ENCODE data around the gene NEK1.
A peak's percentile ranks its signal among the peaks of the same experiment; 100 is the strongest.
"Not testable (repeated sequence)": the region's sequence is repeated elsewhere in the genome, so short reads cannot be mapped to it uniquely, and the experiment has no call there.

NEK1 gene

GRCh38 chr4:169626331-169627282 is 14.2 kb upstream of the NEK1 start:
- no peak for DNase-seq

DNA sequence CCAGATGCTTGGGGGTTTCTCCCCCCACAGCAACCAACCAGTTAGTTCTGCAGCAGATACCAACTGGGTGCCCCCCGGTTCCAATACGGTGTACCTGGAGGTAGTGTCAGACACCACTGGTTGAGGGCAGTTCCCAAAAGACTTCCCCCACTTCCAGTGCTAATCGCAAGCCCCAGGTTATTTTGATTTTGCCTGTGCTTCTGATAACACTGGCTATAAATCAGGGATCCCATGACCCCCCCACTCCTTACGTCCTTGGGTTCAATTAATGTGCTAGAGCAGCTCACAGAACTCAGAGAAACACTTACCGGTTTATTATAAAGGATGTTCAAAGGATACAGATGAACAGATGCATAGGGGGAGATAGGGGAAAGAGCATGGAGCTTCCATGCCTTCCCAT is 13.5 kb upstream of the NEK1 start:
- DNase-seq, result no peak

GRCh38 chr4:169624012-169624411 is 11.6 kb upstream of the NEK1 start:
- not testable (repeated sequence) for DNase-seq

- DNase-seq, result no peak
Observed at GRCh38 chr4:169622566-169622965, 10.2 kb upstream of the NEK1 start.

DNA sequence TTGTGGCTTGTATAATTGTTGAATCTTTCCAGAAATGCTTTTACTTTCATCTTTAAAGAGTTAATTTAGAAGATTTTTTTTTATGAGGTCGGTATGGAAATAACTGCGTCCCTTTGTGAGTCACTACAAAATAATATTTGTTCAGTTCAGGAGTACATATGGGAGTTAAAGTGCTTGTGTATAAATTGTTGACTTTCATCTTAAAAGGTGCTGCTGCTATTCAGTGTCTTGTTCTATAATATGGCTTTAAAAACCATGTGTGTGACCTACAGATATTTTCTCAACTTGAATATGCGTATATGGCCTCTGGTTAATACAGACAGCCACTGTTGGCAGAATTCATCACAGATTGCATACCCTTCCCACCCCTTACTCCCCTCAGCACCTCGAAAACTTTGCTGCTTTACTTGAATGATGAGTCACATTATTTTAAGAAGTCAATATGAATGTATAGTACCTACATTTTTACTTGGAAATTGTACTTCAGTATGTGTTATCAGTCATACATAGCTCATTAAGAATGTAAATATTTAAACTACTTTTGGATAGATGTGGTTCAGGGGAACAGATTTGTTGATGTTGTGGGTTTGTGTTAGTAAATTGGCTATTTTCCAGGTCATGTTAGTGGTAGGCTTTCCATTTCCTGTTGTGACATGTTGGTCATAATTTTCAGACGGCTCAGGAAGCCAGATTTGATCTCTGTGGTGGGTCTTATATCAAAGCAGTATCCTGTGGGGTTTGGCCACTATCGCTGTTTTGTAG is 9.5 kb upstream of the NEK1 start:
- DNase-seq, result peak; percentile 12

DNA sequence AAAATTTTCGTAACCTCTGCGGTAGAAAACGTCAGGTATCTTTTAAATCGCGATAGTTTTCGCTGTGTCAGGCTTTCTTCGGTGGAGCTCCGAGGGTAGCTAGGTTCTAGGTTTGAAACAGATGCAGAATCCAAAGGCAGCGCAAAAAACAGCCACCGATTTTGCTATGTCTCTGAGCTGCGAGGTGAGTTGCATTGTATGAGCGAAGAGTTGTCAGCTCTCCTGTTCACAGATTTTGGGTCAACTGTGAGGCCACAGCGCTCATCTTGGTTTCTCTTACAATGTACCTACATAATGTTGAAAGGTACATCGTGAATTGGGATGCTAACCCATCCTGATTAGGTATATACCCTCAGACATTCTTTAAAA is 8.5 kb upstream of the NEK1 start:
- peak; percentile 20 for DNase-seq

DNA sequence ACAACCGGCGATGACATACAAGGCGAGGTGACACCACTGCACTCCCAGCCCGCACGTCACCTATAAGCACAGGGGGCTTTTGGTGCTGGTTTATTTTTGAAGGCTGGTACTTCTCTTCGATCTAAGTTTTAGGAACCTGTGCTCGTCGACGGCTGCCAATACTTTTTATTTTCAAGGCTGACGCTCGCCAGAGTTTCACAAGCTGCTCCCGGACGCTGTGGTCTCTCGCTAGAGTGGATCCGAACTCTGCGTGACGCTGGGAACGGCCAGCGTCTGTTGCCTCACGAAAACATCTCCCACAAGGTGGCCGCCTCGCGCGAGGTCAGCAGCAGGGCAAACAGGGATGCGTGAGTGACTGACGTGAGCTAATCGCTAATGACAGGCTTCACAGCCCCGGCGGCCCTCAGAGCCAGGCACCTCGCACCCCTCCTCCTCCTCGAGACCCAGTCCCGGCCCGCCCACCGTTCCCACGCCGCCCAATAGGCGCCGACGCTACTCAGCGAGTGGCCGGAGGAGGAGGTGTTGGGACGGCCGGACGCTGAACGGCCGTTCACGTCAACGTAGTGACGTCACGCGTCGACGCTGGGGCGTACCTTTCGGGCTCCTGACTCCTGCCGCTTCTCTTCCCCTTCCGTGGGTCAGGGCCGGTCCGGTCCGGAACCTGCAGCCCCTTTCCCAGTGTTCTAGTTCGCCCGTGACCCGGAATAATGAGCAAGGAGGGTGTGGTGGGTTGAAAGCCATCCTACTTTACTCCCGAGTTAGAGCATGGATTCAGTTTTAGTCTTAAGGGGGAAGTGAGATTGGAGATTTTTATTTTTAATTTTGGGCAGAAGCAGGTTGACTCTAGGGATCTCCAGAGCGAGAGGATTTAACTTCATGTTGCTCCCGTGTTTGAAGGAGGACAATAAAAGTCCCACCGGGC is 7.8 kb upstream of the NEK1 start, which contains the start of gene CLCN3:
Gene CLCN3 (plus strand): TSS at position 621 of the 922 bp plus-strand sequence. CDS start 15,351 bp downstream, outside the sequence.
- DNase-seq, result peak; percentile 96

DNA sequence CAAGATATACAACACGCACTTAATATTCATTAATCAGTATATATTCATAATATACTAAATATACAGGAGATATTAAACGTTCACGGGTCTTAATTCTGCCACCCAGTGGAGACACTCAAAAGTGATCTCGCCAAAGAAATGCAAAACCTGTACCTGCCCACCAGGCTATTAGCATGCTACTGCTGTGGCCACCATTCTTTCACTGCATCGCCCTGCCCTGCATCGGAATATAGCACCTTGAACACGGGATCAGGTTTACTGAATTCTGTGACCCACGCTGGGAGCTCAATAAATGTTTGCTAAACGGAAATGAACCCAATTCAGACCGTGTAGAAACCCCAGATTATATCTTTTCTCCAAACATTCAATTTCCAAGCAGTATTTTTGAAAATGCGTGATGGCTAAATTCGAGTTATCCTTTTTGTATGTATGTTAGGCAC is 7.2 kb upstream of the NEK1 start:
- DNase-seq, result peak; percentile 52

DNA sequence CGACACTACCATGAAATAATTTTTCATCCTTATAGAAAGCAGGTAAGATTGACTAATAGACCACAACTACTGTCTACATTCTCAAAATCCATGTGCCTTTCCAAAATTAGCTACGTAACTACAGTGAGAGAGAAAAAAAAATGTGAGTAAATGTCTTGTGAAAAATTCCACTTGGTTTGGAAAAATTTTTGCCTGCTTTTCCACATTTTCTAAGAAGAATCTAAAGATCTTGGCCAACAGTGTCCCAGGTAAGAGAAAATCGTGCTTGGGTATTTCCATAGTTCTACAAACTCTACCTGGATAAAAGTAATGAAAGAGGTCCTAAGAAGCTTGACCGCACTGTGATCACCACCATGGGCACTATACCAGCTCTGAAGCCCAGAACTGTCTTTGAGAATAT is 6.6 kb upstream of the NEK1 start:
- no peak for DNase-seq

DNA sequence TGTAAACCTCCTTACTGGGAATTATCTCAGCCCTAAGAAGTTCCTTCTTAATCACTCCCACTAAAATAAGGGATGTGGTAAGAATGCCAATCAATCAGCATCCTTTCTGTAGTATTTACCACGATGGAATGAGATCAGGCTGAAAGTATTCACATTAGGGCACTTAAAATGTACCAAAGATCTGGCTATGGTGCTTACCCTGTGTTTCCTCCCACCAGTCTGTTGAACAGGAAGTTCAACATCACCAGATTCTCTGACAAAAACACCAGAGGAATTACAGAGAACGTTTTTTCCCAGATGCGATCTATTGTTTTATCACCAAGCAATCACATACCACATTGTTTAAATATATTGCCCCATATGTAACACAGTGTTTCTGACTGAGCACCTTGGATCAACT is 5.9 kb upstream of the NEK1 start:
- DNase-seq, result no peak

DNA sequence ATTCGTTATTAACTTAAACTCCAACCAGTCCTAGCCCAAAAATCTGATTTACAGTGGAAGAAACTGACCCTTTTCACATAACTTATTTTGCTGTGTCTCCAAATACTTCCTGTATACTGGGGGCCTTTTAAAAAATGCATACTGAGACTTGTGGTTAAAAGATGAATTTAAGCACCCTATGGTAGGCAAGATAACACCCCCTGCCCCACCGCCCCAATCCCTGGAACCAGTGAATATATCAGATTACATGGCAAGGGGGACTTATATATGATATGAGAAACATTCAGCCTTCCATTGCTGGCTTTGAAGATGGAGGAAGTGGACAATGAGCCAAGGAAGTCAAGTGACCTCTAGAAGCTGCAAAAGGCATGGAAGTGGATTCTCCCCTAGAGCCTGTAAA is 4.9 kb upstream of the NEK1 start:
- no peak for DNase-seq

DNA sequence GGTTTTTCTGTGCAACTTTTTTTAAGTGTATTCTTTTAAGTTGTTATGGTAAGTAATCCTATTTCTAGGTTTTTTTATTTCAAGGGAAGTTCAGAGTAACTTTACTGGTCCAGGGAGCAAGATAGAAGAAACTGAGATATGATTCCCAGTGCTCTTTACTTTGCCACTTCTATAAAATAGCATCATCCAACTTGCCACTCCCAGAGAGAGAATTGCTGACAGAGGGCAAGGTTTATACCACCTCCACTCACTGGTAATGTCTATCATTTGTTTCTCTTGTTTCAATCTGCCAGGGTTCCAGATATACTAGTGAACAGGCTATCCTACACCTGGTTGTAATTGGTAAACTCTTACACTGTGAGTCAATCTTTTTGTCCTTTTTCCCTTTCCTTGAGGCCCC is 4.5 kb upstream of the NEK1 start:
- no peak for DNase-seq

- peak; percentile 28 for DNase-seq
Observed at GRCh38 chr4:169615467-169616106, 3.2 kb upstream of the NEK1 start.

DNA sequence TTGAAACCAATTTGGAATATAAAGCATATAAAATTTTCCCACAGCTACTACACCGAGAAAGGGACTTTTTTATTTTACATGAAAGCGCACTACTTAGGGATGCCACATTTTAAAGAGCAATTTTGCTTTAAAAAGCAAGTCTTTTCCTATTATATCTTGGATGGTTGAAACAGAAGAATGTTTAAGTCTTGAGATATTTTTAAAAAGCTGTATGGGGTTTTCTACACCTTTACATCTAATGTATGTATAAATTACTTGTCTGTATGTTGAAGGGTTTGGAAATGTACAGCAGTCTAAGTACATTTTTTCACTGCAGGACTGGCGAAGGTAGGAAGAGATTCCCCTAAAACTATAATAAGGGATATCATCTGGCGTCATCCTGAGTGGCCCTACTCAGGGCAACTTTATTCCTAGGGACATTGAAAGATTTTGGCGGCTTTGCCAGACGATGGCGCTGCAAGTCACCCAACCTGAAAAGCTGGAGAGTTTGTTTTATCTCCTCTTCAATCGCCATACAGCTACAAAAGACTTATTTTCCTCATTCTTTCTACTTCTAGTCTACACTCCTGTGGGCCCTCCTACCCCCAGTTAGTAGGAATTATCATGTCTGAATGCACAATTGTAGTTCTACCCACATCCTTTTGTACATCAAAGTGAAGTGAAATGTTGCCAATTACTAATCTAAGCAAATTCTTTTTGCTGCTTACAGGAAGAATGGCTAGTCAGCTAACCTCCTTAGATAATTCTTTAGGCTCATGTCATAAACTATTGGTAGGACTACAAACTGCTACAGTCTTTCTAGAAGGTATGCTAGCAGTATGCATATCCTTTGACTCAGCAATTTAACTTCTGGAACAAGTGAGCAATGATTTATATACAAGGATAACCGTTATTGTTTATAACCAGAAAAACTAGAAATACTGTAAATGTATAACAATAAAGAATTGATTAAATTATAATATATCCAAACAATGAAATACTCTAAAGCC is 782 bp upstream of the NEK1 start:
- DNase-seq, result peak; percentile 73

GRCh38 chr4:169611157-169611556 is 1.2 kb downstream of the NEK1 start:
- no peak for DNase-seq

DNA sequence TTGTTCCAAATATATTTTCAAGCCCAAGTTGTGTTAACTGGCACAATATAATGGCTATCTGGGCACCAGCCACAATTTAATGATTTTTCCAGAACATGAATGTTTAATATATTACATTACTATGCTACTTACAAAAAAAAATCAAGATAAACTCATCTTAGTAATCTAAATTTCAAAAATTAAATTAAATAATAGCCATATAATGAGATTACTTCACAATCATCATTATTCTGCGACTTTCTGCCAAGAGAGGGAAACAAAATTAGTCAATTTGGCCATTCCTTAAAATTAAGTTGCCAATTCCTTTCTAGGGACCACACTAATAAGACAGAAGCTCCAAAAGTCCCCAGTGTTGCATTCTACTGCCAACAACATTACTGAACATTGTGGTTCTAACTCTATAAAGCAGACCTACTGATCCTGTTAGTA is 7.5 kb downstream of the NEK1 start:
- no peak for DNase-seq

- peak; percentile 22 for DNase-seq
Observed at GRCh38 chr4:169604131-169604900, 8.1 kb downstream of the NEK1 start.

DNA sequence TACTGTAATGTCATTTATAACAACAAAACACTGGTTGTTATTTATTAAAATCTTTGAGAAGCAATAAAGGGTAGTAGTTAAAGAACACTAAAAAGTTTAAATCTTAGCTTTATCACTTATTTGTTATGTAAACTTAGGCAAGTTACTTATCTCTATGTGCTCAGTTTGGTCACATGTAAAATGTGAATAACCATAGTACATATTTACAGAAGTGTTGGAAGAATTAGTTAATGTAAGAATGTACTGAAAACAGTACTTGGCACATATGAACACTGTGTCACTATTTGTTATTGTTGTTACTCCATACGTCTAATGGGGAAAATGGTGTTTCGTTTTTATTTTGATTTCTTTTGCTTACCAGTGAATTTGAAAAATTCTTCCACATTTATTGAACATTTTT is 9.1 kb downstream of the NEK1 start:
- no peak for DNase-seq

- DNase-seq, result no peak
Observed at GRCh38 chr4:169601016-169601771, 11.2 kb downstream of the NEK1 start.

All from stimulated activated CD4-positive, alpha-beta T cell treated with anti-CD3 and anti-CD28 coated beads, Interleukin-15, amount 100 ng/mL, for 24 hours (primary cell).